ENCODE results near the gene GTPBP3.
A peak's percentile ranks its signal among the peaks of the same experiment; 100 is the strongest.

The GTPBP3 gene

GRCh38 chr19:17335575-17335974 lies 1.8 kb upstream of the GTPBP3 start:
- Histone ChIP-seq H3K36me3 (ENCODE audit: control insufficient read depth in 1 of 2, insufficient read depth in 2 of 2, low read length in 2 of 2) (peaks cover 2 to 9% of the 10 kb centered on the region in 2 experiments), H3K9me3 (ENCODE audit: insufficient read depth, low read depth, low read length) (peaks cover 2% of the 10 kb centered on the region), H4K91ac (ENCODE audit: low read depth, low read length) (no peak overlapping the region), H3K4me3 (ENCODE audit: low read depth, low read length) (no peak overlapping the region), H3K4ac (ENCODE audit: low read depth, low read length) (no peak overlapping the region), H3K4me1 (ENCODE audit: control insufficient read depth in 1 of 2, insufficient read depth in 2 of 2, low read length in 2 of 2) (peaks cover 19 to 20% of the 10 kb centered on the region in 2 experiments), H3K79me1 (ENCODE audit: low read length) (peaks cover 26% of the 10 kb centered on the region), H3K27ac (ENCODE audit: low read depth, low read length) (no peak overlapping the region), H3K4me2 (ENCODE audit: low read length) (no peak overlapping the region), H2AFZ (ENCODE audit: insufficient read depth, low read length, poor library complexity) (no peak overlapping the region), H3K18ac (ENCODE audit: low read length) (no peak overlapping the region), H3K14ac (ENCODE audit: low read length) (no peak overlapping the region), H2AK5ac (ENCODE audit: low read length) (no peak overlapping the region), H2BK5ac (ENCODE audit: low read depth, low read length, poor library complexity) (no peak overlapping the region), H3K9ac (ENCODE audit: low read length) (no peak overlapping the region), H2BK120ac (ENCODE audit: insufficient read depth, low read length, poor library complexity) (no peak overlapping the region), H3K23ac (ENCODE audit: low read length) (no peak overlapping the region), H4K8ac (ENCODE audit: low read depth, low read length) (no peak overlapping the region), H4K12ac (ENCODE audit: low read depth, low read length) (no peak overlapping the region), H3K27me3 (ENCODE audit: insufficient read depth, low read length) (no peaks in the 10 kb centered on the region), H2BK12ac (ENCODE audit: low read length) (no peak overlapping the region), H3K79me2 (ENCODE audit: control insufficient read depth, insufficient read depth, low read length, poor library complexity) (peaks cover 5% of the 10 kb centered on the region)
- WGBS (ENCODE audit: extremely low coverage, insufficient coverage, insufficient read length): no CpG with 5 or more reads among the region's 10 CpGs
- no peak for DNase-seq

GRCh38 chr19:17337675-17338432 lies 501 bp downstream of the GTPBP3 start:
- peak in 1 of 2 donors; percentile 25 for DNase-seq
- H3K27ac ChIP-seq (ENCODE audit: low read depth, low read length): no peak overlapping the region
- no CpG with 5 or more reads among the region's 50 CpGs for WGBS (ENCODE audit: extremely low coverage, insufficient coverage, insufficient read length)
- peak overlapping the region; percentile 49 for H2AK5ac ChIP-seq (ENCODE audit: low read length)
- no peaks in the 10 kb centered on the region for H3K27me3 ChIP-seq (ENCODE audit: insufficient read depth, low read length)
- peaks cover 2% of the 10 kb centered on the region for H3K9me3 ChIP-seq (ENCODE audit: insufficient read depth, low read depth, low read length)
- H3K14ac ChIP-seq (ENCODE audit: low read length): peak overlapping the region; percentile 65
- H4K12ac ChIP-seq (ENCODE audit: low read depth, low read length): peak overlapping the region; percentile 66
- H2BK120ac ChIP-seq (ENCODE audit: insufficient read depth, low read length, poor library complexity): peak overlapping the region; percentile 9
- H2AFZ ChIP-seq (ENCODE audit: insufficient read depth, low read length, poor library complexity): peak overlapping the region; percentile 56
- H3K36me3 ChIP-seq (ENCODE audit: control insufficient read depth in 1 of 2, insufficient read depth in 2 of 2, low read length in 2 of 2): peaks cover 4 to 5% of the 10 kb centered on the region in 2 experiments
- H3K23ac ChIP-seq (ENCODE audit: low read length): no peak overlapping the region
- peaks cover 19 to 20% of the 10 kb centered on the region in 2 experiments for H3K4me1 ChIP-seq (ENCODE audit: control insufficient read depth in 1 of 2, insufficient read depth in 2 of 2, low read length in 2 of 2)
- peak overlapping the region; percentile 77 for H3K4me3 ChIP-seq (ENCODE audit: low read depth, low read length)
- peak overlapping the region; percentile 60 for H4K91ac ChIP-seq (ENCODE audit: low read depth, low read length)
- H3K18ac ChIP-seq (ENCODE audit: low read length): peak overlapping the region; percentile 51
- peaks cover 5% of the 10 kb centered on the region for H3K79me2 ChIP-seq (ENCODE audit: control insufficient read depth, insufficient read depth, low read length, poor library complexity)
- peak overlapping the region; percentile 1 for H3K4ac ChIP-seq (ENCODE audit: low read depth, low read length)
- H3K9ac ChIP-seq (ENCODE audit: low read length): peak overlapping the region; percentile 80
- H3K79me1 ChIP-seq (ENCODE audit: low read length): peaks cover 26% of the 10 kb centered on the region
- no peak overlapping the region for H2BK5ac ChIP-seq (ENCODE audit: low read depth, low read length, poor library complexity)
- H4K8ac ChIP-seq (ENCODE audit: low read depth, low read length): peak overlapping the region; percentile 89
- no peak overlapping the region for H2BK12ac ChIP-seq (ENCODE audit: low read length)
- peak overlapping the region; percentile 97 for H3K4me2 ChIP-seq (ENCODE audit: low read length)

GRCh38 chr19:17338433-17339078 lies 1.2 kb downstream of the GTPBP3 start:
- Histone ChIP-seq H3K9me3 (ENCODE audit: insufficient read depth, low read depth, low read length) (peaks cover 2% of the 10 kb centered on the region), H3K18ac (ENCODE audit: low read length) (peak overlapping the region; percentile 51), H2AK5ac (ENCODE audit: low read length) (peak overlapping the region; percentile 49), H3K79me2 (ENCODE audit: control insufficient read depth, insufficient read depth, low read length, poor library complexity) (peaks cover 5% of the 10 kb centered on the region), H3K9ac (ENCODE audit: low read length) (no peak overlapping the region), H3K27me3 (ENCODE audit: insufficient read depth, low read length) (no peaks in the 10 kb centered on the region), H3K23ac (ENCODE audit: low read length) (no peak overlapping the region), H3K36me3 (ENCODE audit: control insufficient read depth in 1 of 2, insufficient read depth in 2 of 2, low read length in 2 of 2) (peaks cover 4 to 5% of the 10 kb centered on the region in 2 experiments), H2AFZ (ENCODE audit: insufficient read depth, low read length, poor library complexity) (peak overlapping the region; percentile 56), H3K4me3 (ENCODE audit: low read depth, low read length) (peak overlapping the region; percentile 77), H3K4me2 (ENCODE audit: low read length) (peak overlapping the region; percentile 97), H4K91ac (ENCODE audit: low read depth, low read length) (no peak overlapping the region), H3K14ac (ENCODE audit: low read length) (no peak overlapping the region), H4K8ac (ENCODE audit: low read depth, low read length) (no peak overlapping the region), H2BK12ac (ENCODE audit: low read length) (no peak overlapping the region), H3K4ac (ENCODE audit: low read depth, low read length) (no peak overlapping the region), H2BK5ac (ENCODE audit: low read depth, low read length, poor library complexity) (no peak overlapping the region), H3K27ac (ENCODE audit: low read depth, low read length) (no peak overlapping the region), H2BK120ac (ENCODE audit: insufficient read depth, low read length, poor library complexity) (no peak overlapping the region), H3K79me1 (ENCODE audit: low read length) (peaks cover 26% of the 10 kb centered on the region), H4K12ac (ENCODE audit: low read depth, low read length) (peak overlapping the region; percentile 34), H3K4me1 (ENCODE audit: control insufficient read depth in 1 of 2, insufficient read depth in 2 of 2, low read length in 2 of 2) (peaks cover 19 to 20% of the 10 kb centered on the region in 2 experiments)
- WGBS (ENCODE audit: extremely low coverage, insufficient coverage, insufficient read length): no CpG with 5 or more reads among the region's 30 CpGs
- DNase-seq: no peak

- peaks cover 4 to 5% of the 10 kb centered on the region in 2 experiments for H3K36me3 ChIP-seq (ENCODE audit: control insufficient read depth in 1 of 2, insufficient read depth in 2 of 2, low read length in 2 of 2)
- H2BK5ac ChIP-seq (ENCODE audit: low read depth, low read length, poor library complexity): no peak overlapping the region
- peaks cover 13% of the 10 kb centered on the region in 2 experiments for H3K4me1 ChIP-seq (ENCODE audit: control insufficient read depth in 1 of 2, insufficient read depth in 2 of 2, low read length in 2 of 2)
- no peak overlapping the region for H4K8ac ChIP-seq (ENCODE audit: low read depth, low read length)
- H2BK12ac ChIP-seq (ENCODE audit: low read length): no peak overlapping the region
- no CpG with 5 or more reads among the region's 34 CpGs for WGBS (ENCODE audit: extremely low coverage, insufficient coverage, insufficient read length)
- H4K12ac ChIP-seq (ENCODE audit: low read depth, low read length): no peak overlapping the region
- H3K4ac ChIP-seq (ENCODE audit: low read depth, low read length): no peak overlapping the region
- H3K27ac ChIP-seq (ENCODE audit: low read depth, low read length): no peak overlapping the region
- peaks cover 5% of the 10 kb centered on the region for H3K79me2 ChIP-seq (ENCODE audit: control insufficient read depth, insufficient read depth, low read length, poor library complexity)
- no peak overlapping the region for H2AK5ac ChIP-seq (ENCODE audit: low read length)
- no peaks in the 10 kb centered on the region for H3K9me3 ChIP-seq (ENCODE audit: insufficient read depth, low read depth, low read length)
- H3K9ac ChIP-seq (ENCODE audit: low read length): no peak overlapping the region
- H3K4me3 ChIP-seq (ENCODE audit: low read depth, low read length): no peak overlapping the region
- no peak overlapping the region for H3K14ac ChIP-seq (ENCODE audit: low read length)
- no peak overlapping the region for H4K91ac ChIP-seq (ENCODE audit: low read depth, low read length)
- no peak overlapping the region for H2BK120ac ChIP-seq (ENCODE audit: insufficient read depth, low read length, poor library complexity)
- H2AFZ ChIP-seq (ENCODE audit: insufficient read depth, low read length, poor library complexity): no peak overlapping the region
- H3K18ac ChIP-seq (ENCODE audit: low read length): no peak overlapping the region
- no peaks in the 10 kb centered on the region for H3K27me3 ChIP-seq (ENCODE audit: insufficient read depth, low read length)
- H3K4me2 ChIP-seq (ENCODE audit: low read length): no peak overlapping the region
- DNase-seq: no peak
- no peak overlapping the region for H3K23ac ChIP-seq (ENCODE audit: low read length)
- peaks cover 19% of the 10 kb centered on the region for H3K79me1 ChIP-seq (ENCODE audit: low read length)
Observed at GRCh38 chr19:17339088-17339741, 1.9 kb downstream of the GTPBP3 start.
